HG03432 (cell line): ENCODE results near the gene ALDH3B1.

Experiments used
- ATAC-seq: cut with Tn5 transposase; IDR thresholded peaks from one replicate; pipeline ENCODE4 v1.9.1; 2021; ENCODE audit warnings: mild to moderate bottlenecking, moderate library complexity; ENCODE audit not compliant: unreplicated experiment

Gene ALDH3B1

DNA sequence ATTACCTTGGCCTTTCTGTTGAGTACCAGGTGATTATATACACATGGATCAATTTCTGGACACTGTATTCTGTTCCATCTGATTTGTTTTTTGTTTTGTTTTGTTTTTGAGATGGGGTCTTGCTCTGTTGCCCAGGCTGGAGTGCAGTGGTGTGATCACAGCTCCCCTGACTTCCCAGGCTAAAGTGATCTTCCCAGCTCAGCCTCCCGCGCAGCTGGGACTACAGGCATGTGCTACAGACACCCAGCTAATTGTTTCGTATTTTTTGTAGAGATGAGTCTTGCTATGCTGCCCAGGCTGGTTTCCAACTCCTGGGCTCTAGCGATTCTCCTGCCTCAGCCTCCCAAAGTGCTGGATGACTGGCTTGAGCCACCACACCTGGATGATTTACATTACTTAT lies 47.7 kb downstream of the ALDH3B1 start:
- no peak for ATAC-seq

DNA sequence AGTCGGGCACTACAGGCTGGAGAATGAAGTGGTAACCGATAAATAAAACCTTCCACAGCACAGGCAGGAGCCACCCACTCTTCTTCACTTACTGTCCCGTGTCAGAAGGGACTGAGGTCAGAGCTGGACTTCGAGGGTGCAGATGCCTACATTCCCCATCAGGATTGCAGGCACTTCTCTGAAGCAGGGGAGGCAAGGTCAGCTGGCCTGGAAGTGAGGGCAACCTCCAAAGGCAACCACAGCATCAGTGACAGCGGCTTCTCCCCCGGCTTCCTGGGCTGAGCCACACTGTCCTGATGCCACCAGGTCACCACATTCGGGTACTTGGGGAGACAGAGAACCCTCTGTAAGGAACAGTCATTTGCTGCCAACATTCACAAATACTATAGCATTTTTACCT lies 51.4 kb downstream of the ALDH3B1 start:
- ATAC-seq = no peak

- ATAC-seq = no peak
Measured at GRCh38 chr11:68064926-68065325, 54.8 kb downstream of the ALDH3B1 start.

DNA sequence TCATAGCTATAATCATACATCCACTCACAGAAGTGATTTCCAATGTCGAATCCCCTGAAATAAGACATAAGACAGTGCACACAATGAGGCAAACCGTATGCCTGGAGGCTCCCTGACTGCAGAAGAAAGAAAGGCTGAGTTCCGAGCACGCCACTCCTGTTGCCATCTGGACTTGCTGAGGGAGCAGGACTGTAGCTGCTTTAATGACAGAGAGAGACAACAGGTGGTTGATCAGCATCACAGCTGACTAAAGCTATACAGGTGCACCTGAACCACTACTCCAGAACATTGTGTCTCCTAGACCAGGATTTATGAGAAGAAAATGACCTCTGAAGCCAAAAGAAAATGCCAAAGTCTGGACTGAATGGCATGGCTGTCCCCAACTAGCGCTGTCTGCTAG lies 55.7 kb downstream of the ALDH3B1 start:
- ATAC-seq = no peak

DNA sequence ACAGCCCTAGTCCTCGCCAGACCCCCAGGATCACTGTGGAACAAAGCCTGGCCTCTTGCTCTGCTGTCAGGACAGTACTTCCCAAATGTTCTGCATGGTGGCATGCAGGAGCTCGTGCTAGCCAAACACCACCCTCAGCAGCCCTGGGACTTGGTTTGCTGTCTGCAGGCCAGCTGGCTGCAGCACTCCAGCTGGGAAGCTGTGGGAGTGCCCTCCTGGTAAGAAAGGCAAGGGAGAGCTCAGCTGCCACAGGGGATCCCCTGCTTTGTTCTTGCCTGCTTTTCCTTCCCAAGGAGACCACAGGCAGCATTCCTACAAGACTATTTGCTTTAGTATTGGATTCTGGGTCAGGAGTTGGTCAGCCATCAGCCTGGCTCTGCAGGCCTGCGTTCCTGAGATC lies 56.6 kb downstream of the ALDH3B1 start:
- ATAC-seq = no peak

- ATAC-seq = no peak
Measured at GRCh38 chr11:68067991-68068390, 57.9 kb downstream of the ALDH3B1 start.

GRCh38 chr11:68071281-68072048 lies 61.3 kb downstream of the ALDH3B1 start:
- no peak for ATAC-seq

GRCh38 chr11:68074584-68075352 lies 64.6 kb downstream of the ALDH3B1 start:
- ATAC-seq = no peak

- no peak for ATAC-seq
Measured at GRCh38 chr11:68076371-68077042, 66.4 kb downstream of the ALDH3B1 start.

DNA sequence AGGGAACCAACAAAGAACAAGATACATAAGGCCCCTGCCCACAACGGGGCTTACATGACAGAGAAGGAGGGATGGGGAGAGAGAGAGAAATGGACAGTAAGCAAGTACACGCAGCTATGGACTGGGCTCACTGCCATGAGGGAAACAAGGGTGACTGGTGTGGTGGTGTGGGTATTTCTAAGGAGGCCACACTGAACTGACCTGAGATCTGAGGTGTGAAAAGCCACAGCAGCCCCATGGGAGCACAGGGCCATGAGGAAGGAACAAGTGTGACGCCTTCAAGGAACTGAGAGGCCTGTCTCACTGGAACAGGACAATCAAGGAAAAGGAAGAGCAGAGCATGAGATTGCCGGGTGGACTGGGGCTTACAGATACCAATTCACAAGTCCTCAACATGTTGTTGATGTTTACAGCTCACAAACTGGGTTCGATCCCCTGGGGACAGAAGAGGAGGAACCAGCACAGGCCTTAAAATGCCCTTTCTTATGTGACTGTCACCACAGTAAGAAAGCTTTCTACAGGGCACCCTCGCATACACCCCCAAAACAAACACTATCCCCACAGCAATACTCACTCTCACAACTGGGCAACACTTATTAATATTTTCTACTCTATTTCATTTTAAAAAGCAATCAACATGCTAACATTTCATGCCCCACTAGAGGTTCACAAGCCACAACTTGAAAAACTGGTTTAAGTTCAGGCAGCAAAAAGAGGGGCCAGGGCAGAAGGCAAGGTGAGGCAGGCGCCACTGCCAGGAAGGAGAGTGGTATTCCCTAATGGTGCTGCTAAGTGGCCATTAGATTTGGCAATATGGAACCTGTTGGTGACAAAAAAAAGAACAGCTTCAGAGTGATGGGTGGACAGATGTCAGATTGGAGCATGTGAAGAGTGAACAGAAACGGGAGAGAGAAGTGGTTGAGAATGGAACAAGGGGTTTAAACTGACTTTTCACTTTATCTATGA lies 67.8 kb downstream of the ALDH3B1 start:
- no peak for ATAC-seq
